Measurements from ENCODE around the gene PIGL. TPM values are rescaled to one million over a fixed set of nuclear protein-coding genes. Genes with fewer than 3 reads are reported as not detected.
"Not testable (repeated sequence)": the region's sequence is repeated elsewhere in the genome, so short reads cannot be mapped to it uniquely, and the experiment has no call there.

The PIGL gene
- total RNA-seq, 4 donors from 2014 or later = 60.9 to 142 (median 101) TPM

DNA sequence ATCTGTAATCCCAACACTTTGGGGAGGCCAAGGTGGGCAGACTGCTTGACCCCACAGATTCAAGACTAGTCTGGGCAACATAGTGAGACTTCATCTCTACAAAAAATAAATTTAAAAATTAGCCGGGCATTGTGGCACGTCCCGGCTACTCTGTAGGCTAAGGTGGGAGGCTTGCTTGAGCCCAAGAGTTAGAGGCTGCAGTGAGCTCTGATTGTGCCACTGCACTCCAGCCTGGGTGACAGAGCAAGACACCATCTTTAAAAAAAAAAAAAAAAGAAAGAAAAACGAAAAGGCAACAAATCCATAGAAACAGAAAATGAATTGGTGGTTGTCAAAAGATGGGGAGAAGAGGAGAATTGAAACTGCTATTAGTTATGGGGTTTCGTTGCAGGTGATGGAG, 29.4 kb upstream of the PIGL start:
- Histone ChIP-seq H3K27ac (no peak overlapping the region), H3K9me3 (no peaks in the 10 kb centered on the region), H3K27me3 (no peaks in the 10 kb centered on the region), H3K4me3 (no peak overlapping the region), H3K36me3 (peaks cover 0 to 28% (median 14%) of the 10 kb centered on the region in 4 donors), H3K4me1 (peaks cover 0 to 13% (median 2%) of the 10 kb centered on the region in 4 donors)
- TF ChIP-seq EP300 (IDR thresholded peaks at IDR 0.05; ENCODE audit: low read depth) (no peak), POLR2AphosphoS5 (IDR thresholded peaks at IDR 0.05) (no peak), POLR2A (IDR thresholded peaks at IDR 0.05) (no peak)
- TF ChIP-seq, protein P1, sequence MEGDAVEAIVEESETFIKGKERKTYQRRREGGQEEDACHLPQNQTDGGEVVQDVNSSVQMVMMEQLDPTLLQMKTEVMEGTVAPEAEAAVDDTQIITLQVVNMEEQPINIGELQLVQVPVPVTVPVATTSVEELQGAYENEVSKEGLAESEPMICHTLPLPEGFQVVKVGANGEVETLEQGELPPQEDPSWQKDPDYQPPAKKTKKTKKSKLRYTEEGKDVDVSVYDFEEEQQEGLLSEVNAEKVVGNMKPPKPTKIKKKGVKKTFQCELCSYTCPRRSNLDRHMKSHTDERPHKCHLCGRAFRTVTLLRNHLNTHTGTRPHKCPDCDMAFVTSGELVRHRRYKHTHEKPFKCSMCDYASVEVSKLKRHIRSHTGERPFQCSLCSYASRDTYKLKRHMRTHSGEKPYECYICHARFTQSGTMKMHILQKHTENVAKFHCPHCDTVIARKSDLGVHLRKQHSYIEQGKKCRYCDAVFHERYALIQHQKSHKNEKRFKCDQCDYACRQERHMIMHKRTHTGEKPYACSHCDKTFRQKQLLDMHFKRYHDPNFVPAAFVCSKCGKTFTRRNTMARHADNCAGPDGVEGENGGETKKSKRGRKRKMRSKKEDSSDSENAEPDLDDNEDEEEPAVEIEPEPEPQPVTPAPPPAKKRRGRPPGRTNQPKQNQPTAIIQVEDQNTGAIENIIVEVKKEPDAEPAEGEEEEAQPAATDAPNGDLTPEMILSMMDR (IDR thresholded peaks at IDR 0.05) = no peak
- intact Hi-C loops (cut with DNase I; ENCODE audit: low total_unique reads) = no loop called here
- WGBS, 2 donors (ENCODE audit: low coverage in 1 of 2) = 60 to 82% methylated on average over 2 to 5 of the region's 5 CpGs
- DNase-seq = no peak
- in situ Hi-C loops (cut with MboI; ENCODE audit: low pct_ligation_motif_present in 1 of 4, low pct_unique_long_range_greater_than_20kb in 1 of 4, low sequenced_read_pairs in 3 of 4) = no loop called here

DNA sequence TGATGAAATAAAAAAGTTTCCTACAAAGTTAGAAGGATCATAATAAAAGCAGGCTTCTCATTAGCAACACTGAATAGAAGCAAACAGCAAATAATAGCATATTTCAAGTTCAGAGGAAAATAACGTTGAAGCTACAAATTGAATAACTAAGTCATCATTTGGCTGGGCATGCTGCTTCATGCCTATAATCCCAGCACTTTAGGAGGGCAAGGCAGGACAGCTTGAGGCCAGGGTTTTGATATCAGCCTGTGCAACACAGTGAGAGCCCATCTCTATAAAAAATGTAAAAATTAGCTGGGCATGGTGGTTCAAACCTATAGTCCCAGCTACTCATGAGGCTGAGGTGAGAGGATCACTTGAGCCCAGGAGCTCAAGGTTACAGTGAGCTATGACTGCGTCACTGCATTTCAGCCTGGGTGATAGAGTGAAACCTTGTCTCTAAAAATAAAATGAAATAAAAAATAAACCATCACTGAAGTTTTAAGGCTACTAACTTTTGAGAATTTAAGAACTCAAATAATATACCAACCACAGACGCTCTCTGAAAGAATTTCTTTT, 27.1 kb upstream of the PIGL start:
- Histone ChIP-seq H3K4me1 (peaks cover 0 to 13% (median 3%) of the 10 kb centered on the region in 4 donors), H3K27me3 (no peaks in the 10 kb centered on the region), H3K36me3 (peaks cover 0 to 35% (median 16%) of the 10 kb centered on the region in 4 donors), H3K27ac (no peak overlapping the region), H3K4me3 (no peak overlapping the region), H3K9me3 (no peaks in the 10 kb centered on the region)
- no peak for DNase-seq
- TF ChIP-seq, protein P1 (IDR thresholded peaks at IDR 0.05) = no peak
- TF ChIP-seq POLR2A (IDR thresholded peaks at IDR 0.05) = no peak
- TF ChIP-seq POLR2AphosphoS5 (IDR thresholded peaks at IDR 0.05) = no peak
- no peak for TF ChIP-seq EP300 (IDR thresholded peaks at IDR 0.05; ENCODE audit: low read depth)
- intact Hi-C loops (cut with DNase I; ENCODE audit: low total_unique reads) = no loop called here
- in situ Hi-C loops (cut with MboI; ENCODE audit: low pct_ligation_motif_present in 1 of 4, low pct_unique_long_range_greater_than_20kb in 1 of 4, low sequenced_read_pairs in 3 of 4) = no loop called here
- WGBS, 2 donors (ENCODE audit: low coverage in 1 of 2) = 81% methylated on average over 3 of the region's 3 CpGs

DNA sequence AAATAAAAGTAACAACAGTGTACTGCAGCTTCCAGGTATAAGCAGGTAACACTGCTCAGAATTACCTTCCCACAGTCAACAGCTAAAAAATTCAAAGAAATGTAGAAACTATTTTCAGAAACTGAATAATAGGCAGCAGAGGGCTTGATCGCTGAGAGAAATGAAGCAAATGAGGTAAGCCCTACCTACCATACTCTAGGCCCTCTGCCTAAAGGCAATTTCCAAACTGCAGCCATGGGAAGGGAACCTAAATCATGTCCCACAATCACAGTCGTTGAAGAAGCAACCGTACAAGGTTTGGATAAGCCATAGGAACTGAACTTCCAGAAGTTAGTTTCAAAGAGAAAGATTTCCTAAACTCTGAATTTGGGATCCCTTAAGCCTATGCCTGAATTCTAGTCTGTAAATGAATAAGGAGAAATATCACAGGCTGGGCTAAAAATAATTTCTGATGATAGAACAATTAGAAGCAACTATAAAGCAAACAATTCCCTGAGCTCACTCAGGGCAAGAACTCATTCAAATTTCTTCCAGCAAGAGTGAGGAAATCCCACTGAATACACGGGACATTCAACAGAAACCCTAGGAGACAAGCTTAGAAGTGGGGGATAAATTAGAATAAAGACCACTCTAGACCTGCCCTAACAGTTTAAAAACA, 26.2 kb upstream of the PIGL start:
- WGBS, 2 donors (ENCODE audit: low coverage in 1 of 2) = 82 to 83% methylated on average over 4 of the region's 4 CpGs
- in situ Hi-C loops (cut with MboI; ENCODE audit: low pct_ligation_motif_present in 1 of 4, low pct_unique_long_range_greater_than_20kb in 1 of 4, low sequenced_read_pairs in 3 of 4) = no loop called here

GRCh38 chr17:16191604-16192003, 25.4 kb upstream of the PIGL start:
- no peak for TF ChIP-seq EP300 (IDR thresholded peaks at IDR 0.05; ENCODE audit: low read depth)
- no peak for TF ChIP-seq POLR2A (IDR thresholded peaks at IDR 0.05)
- TF ChIP-seq, protein P1 (IDR thresholded peaks at IDR 0.05) = no peak
- no peak for TF ChIP-seq POLR2AphosphoS5 (IDR thresholded peaks at IDR 0.05)
- Histone ChIP-seq H3K9me3 (no peaks in the 10 kb centered on the region), H3K36me3 (peaks cover 0 to 27% (median 13%) of the 10 kb centered on the region in 4 donors), H3K27me3 (no peaks in the 10 kb centered on the region), H3K4me3 (no peak overlapping the region), H3K27ac (no peak overlapping the region), H3K4me1 (peaks cover 0 to 13% (median 3%) of the 10 kb centered on the region in 4 donors)
- no peak for DNase-seq
- in situ Hi-C loops (cut with MboI; ENCODE audit: low pct_ligation_motif_present in 1 of 4, low pct_unique_long_range_greater_than_20kb in 1 of 4, low sequenced_read_pairs in 3 of 4) (no loop called here), intact Hi-C loops (cut with DNase I; ENCODE audit: low total_unique reads) (no loop called here)
- 85 to 100% methylated on average over 1 to 3 of the region's 3 CpGs for WGBS, 2 donors (ENCODE audit: low coverage in 1 of 2)

More for the DNA sequence above, 26.2 kb upstream of the PIGL start:
- intact Hi-C loops (cut with DNase I; ENCODE audit: low total_unique reads) = no loop called here
- Histone ChIP-seq H3K9me3 (no peaks in the 10 kb centered on the region), H3K4me1 (peaks cover 0 to 13% (median 3%) of the 10 kb centered on the region in 4 donors), H3K4me3 (no peak overlapping the region), H3K27ac (no peak overlapping the region), H3K36me3 (peaks cover 0 to 35% (median 13%) of the 10 kb centered on the region in 4 donors), H3K27me3 (no peaks in the 10 kb centered on the region)
- DNase-seq = no peak
- no peak for TF ChIP-seq POLR2A (IDR thresholded peaks at IDR 0.05)
- TF ChIP-seq, protein P1 (IDR thresholded peaks at IDR 0.05) = no peak
- no peak for TF ChIP-seq POLR2AphosphoS5 (IDR thresholded peaks at IDR 0.05)
- TF ChIP-seq EP300 (IDR thresholded peaks at IDR 0.05; ENCODE audit: low read depth) = no peak

- intact Hi-C loops (cut with DNase I; ENCODE audit: low total_unique reads); DNase-seq; H3K4me3 ChIP-seq; H3K27ac ChIP-seq; H3K9me3 ChIP-seq; H3K27me3 ChIP-seq; in situ Hi-C loops (cut with MboI; ENCODE audit: low pct_ligation_motif_present in 1 of 4, low pct_unique_long_range_greater_than_20kb in 1 of 4, low sequenced_read_pairs in 3 of 4): not testable (repeated sequence)
- H3K4me1 ChIP-seq = peaks cover 2 to 25% (median 11%) of the 10 kb centered on the region in 4 donors
- 70 to 80% methylated on average over 2 of the region's 2 CpGs for WGBS, 2 donors (ENCODE audit: low coverage in 1 of 2)
- H3K36me3 ChIP-seq = peaks cover 0 to 26% (median 11%) of the 10 kb centered on the region in 4 donors
These were observed 22.6 kb upstream of the PIGL start for GRCh38 chr17:16194307-16194835.

Data from transverse colon (tissue), 4 donors.